HCT116 (cell line): ENCODE data around the gene NOL3. TPM values are rescaled to one million over a fixed set of nuclear protein-coding genes. Genes with fewer than 3 reads are reported as not detected.

Experiments used
- ATAC-seq: fragments of 200-7000 bp; cut with Tn5 transposase; 2 replicates; pipeline ENCODE4 v1.9.1; 2020; ENCODE audit warnings: mild to moderate bottlenecking, moderate library complexity
- BruUV-seq: library from RNA; stranded (reverse); fragments of 400-500 nt; replicated peaks from 2 replicates; lab custom pipeline; 2021; lab: Mats Ljungman, UMichigan
- CTCF ChIA-PET: fragments of 300-600 bp; sonication (Branson Sonifier 250); formaldehyde crosslinking; loops from one replicate; lab custom pipeline; 2021; ENCODE audit warnings: antibody characterized with exemption; lab: Charles Lee
- POLR2A ChIA-PET: fragments of 300-600, 350-600 bp; sonication (Branson Sonifier 250); formaldehyde crosslinking; loops from one replicate; lab custom pipeline; 2021; ENCODE audit warnings: antibody characterized with exemption; lab: Charles Lee
- RAD21 ChIA-PET, 2 experiments: fragments of 300-600 bp; sonication (Branson Sonifier 250); formaldehyde crosslinking; loops; one replicate each; lab custom pipeline; 2023; ENCODE audit warnings: low total read pairs in 2 of 2; ENCODE audit not compliant: uncharacterized antibody in 2 of 2, unreplicated experiment in 2 of 2, low non-redundant PET in 1 of 2; lab: Charles Lee
- DNase-seq: peaks from one replicate; pipeline ENCODE4 v3.0.0-alpha.2; 2010; ENCODE audit warnings: low read depth, low spot score
- H2AFZ ChIP-seq: fragments of 200-600 bp; shearing (Covaris generic), sonication (generic); 2 replicates; pipeline ENCODE4 v1.6.1; 2017; ENCODE audit warnings: low read depth, mixed run types, mixed read lengths, antibody characterized with exemption, low read length; ENCODE audit not compliant: poor library complexity, severe bottlenecking
- H3K27ac ChIP-seq: 2 replicates; pipeline ENCODE4 v1.5.1; 2012; ENCODE audit warnings: low read depth, low read length
- H3K27me3 ChIP-seq: fragments of 200-600 bp; sonication (generic); 2 replicates; pipeline ENCODE4 v1.6.1; 2016; ENCODE audit warnings: mixed run types, low read length, mixed read lengths; ENCODE audit not compliant: insufficient read depth
- H3K36me3 ChIP-seq, 2 experiments: fragments of 200-500 bp in 1 of 2; fragments of 200-600 bp in 1 of 2; sonication (Bioruptor generic) in 1 of 2; sonication (generic) in 1 of 2; 2 replicates each; pipeline versions ENCODE4 v1.5.1 to v1.6.1; 2014 to 2016; ENCODE audit warnings: low read length in 2 of 2, inconsistent platforms in 1 of 2, mixed read lengths in 1 of 2, mixed run types in 1 of 2; ENCODE audit not compliant: insufficient read depth in 2 of 2, control insufficient read depth in 1 of 2
- H3K4me1 ChIP-seq, 2 experiments: fragments of 200-600 bp in 1 of 2; sonication (generic) in 1 of 2; 2 replicates each; pipeline versions ENCODE4 v1.5.1 to v1.6.1; 2012 to 2017; ENCODE audit warnings: low read length in 2 of 2, inconsistent platforms in 1 of 2, mild to moderate bottlenecking in 1 of 2, mixed read lengths in 1 of 2, mixed run types in 1 of 2, moderate library complexity in 1 of 2; ENCODE audit not compliant: insufficient read depth in 2 of 2, control insufficient read depth in 1 of 2
- H3K4me2 ChIP-seq: fragments of 200-600 bp; sonication (generic); 2 replicates; pipeline ENCODE4 v1.6.1; 2017; ENCODE audit warnings: mixed run types, low read length, mixed read lengths
- H3K4me3 ChIP-seq, 2 experiments: fragments of 200-600 bp in 1 of 2; sonication (generic) in 1 of 2; replicated peaks in 1 of 2; 2 replicates each; pipeline ENCODE4 v1.5.1; 2011 to 2016; ENCODE audit warnings: low read length in 2 of 2, control low read depth in 1 of 2, low read depth in 1 of 2, mild to moderate bottlenecking in 1 of 2, mixed read lengths in 1 of 2, mixed run types in 1 of 2
- H3K79me2 ChIP-seq: fragments of 200-600 bp; sonication (generic); 2 replicates; pipeline ENCODE4 v1.6.1; 2017; ENCODE audit warnings: mild to moderate bottlenecking, mixed run types, low read length, moderate library complexity, mixed read lengths; ENCODE audit not compliant: insufficient read depth
- H3K9ac ChIP-seq: fragments of 200-600 bp; sonication (generic); 2 replicates; pipeline ENCODE4 v1.6.1; 2016; ENCODE audit warnings: low read length, mixed read lengths
- H3K9me2 ChIP-seq: fragments of 200-600 bp; sonication (generic), shearing (Covaris generic); 2 replicates; pipeline ENCODE4 v1.6.1; 2017; ENCODE audit warnings: mixed run types, mild to moderate bottlenecking, moderate library complexity; ENCODE audit not compliant: insufficient read depth
- H3K9me3 ChIP-seq, 2 experiments: fragments of 200-500 bp in 1 of 2; fragments of 200-600 bp in 1 of 2; sonication (Bioruptor generic) in 1 of 2; sonication (generic) in 1 of 2; 2 replicates each; pipeline ENCODE4 v1.6.1; 2014 to 2017; ENCODE audit warnings: low read length in 2 of 2, mixed read lengths in 2 of 2, inconsistent platforms in 1 of 2, low read depth in 1 of 2, mild to moderate bottlenecking in 1 of 2, mixed run types in 1 of 2, moderate library complexity in 1 of 2; ENCODE audit not compliant: control insufficient read depth in 1 of 2, insufficient read depth in 1 of 2
- H4K20me1 ChIP-seq: fragments of 200-600 bp; sonication (generic), shearing (Covaris generic); 2 replicates; pipeline ENCODE4 v1.6.1; 2017; ENCODE audit warnings: mixed run types, mild to moderate bottlenecking, moderate library complexity; ENCODE audit not compliant: insufficient read depth
- ATF3 ChIP-seq: IDR thresholded peaks from 2 replicates; pipeline ENCODE4 v1.6.1; 2012
- CEBPB ChIP-seq: IDR thresholded peaks from 2 replicates; pipeline ENCODE4 v1.6.1; 2012; ENCODE audit warnings: low read depth
- ELF1 ChIP-seq: IDR thresholded peaks from 2 replicates; pipeline ENCODE4 v1.6.1; 2012; ENCODE audit warnings: low read depth, borderline replicate concordance
- FOSL1 ChIP-seq: IDR thresholded peaks from 2 replicates; pipeline ENCODE4 v1.6.1; 2012; ENCODE audit warnings: low read depth
- JUND ChIP-seq: IDR thresholded peaks from 2 replicates; pipeline ENCODE4 v1.6.1; 2012
- POLR2A ChIP-seq: IDR thresholded peaks from 2 replicates; pipeline ENCODE4 v1.7.0; 2011; ENCODE audit warnings: borderline replicate concordance; ENCODE audit not compliant: insufficient read depth, insufficient read length; ENCODE audit errors: extremely low read depth
- POLR2AphosphoS5 ChIP-seq: IDR thresholded peaks from 2 replicates; pipeline ENCODE4 v1.6.1; 2011; ENCODE audit warnings: mild to moderate bottlenecking, low read depth, low read length, moderate library complexity
- SRF ChIP-seq: IDR thresholded peaks from 2 replicates; pipeline ENCODE4 v1.6.1; 2012; ENCODE audit warnings: low read depth
- TCF7L2 ChIP-seq: IDR thresholded peaks from 2 replicates; pipeline ENCODE4 v1.7.0; 2011; ENCODE audit warnings: borderline replicate concordance, inconsistent platforms; ENCODE audit not compliant: insufficient read depth, insufficient read length; ENCODE audit errors: extremely low read depth
- YY1 ChIP-seq: IDR thresholded peaks from 2 replicates; pipeline ENCODE4 v1.6.1; 2011; ENCODE audit warnings: low read length, low read depth, moderate library complexity, mild to moderate bottlenecking; ENCODE audit not compliant: insufficient replicate concordance; ENCODE audit errors: extremely low read depth
- ZFX ChIP-seq: fragments of 450-650 bp; IDR thresholded peaks from 2 replicates; pipeline ENCODE4 v1.6.1; 2017
- intact Hi-C: fragments of 100-400 bp; cut with micrococcal nuclease; formaldehyde crosslinking; loops from 2 replicates; pipeline ENCODE4 v1.10.0; 2022
- total RNA-seq: library from RNA; stranded (reverse); gene quantifications from one replicate; pipeline ENCODE4 v1.2.1, GENCODE V29; 2021; ENCODE audit not compliant: unreplicated experiment

The NOL3 gene
- total RNA-seq, 1 experiment from 2014 or later = 54.0 TPM

- no peak for ATAC-seq
- intact Hi-C loops = no loop called here
Observed at GRCh38 chr16:67192781-67193361, 22.5 kb downstream of the NOL3 start.

GRCh38 chr16:67193536-67193935 lies 23.2 kb downstream of the NOL3 start:
- CTCF ChIA-PET = no interaction called here
- POLR2A ChIA-PET = no interaction called here
- no peaks in the 10 kb centered on the region; the same call in 1 of the 2 replicates for H4K20me1 ChIP-seq
- peak overlapping the region; percentile 85 for H3K9ac ChIP-seq
- ATAC-seq (no peak), DNase-seq (no peak)
- H3K4me3 ChIP-seq = peak overlapping the region; percentile 87 to 91
- peak overlapping the region; percentile 84; the same call in 1 of the 2 replicates for H3K27ac ChIP-seq
- peak overlapping the region; percentile 95 for H3K4me2 ChIP-seq
- intact Hi-C loops = no loop called here
- H2AFZ ChIP-seq = no peak overlapping the region
- RAD21 ChIA-PET = no interaction called here
- no TSS peak for BruUV-seq
- H3K9me3 ChIP-seq = no peaks in the 10 kb centered on the region
- TF ChIP-seq CEBPB (no peak), ZFX (no peak)
- no peaks in the 10 kb centered on the region for H3K9me2 ChIP-seq
- H3K36me3 ChIP-seq = peaks cover 24 to 40% of the 10 kb centered on the region in 2 experiments; a peak in 3 of 4 replicates
- peaks cover 53% of the 10 kb centered on the region for H3K79me2 ChIP-seq
- H3K27me3 ChIP-seq = no peaks in the 10 kb centered on the region
- H3K4me1 ChIP-seq = peaks cover 20 to 33% of the 10 kb centered on the region in 2 experiments

More at GRCh38 chr16:67192781-67193361, 22.5 kb downstream of the NOL3 start:
- Histone ChIP-seq H3K9me2 (no peaks in the 10 kb centered on the region), H3K9me3 (no peaks in the 10 kb centered on the region), H3K27ac (peak overlapping the region; percentile 84), H3K4me2 (peak overlapping the region; percentile 95), H3K79me2 (peaks cover 53% of the 10 kb centered on the region), H4K20me1 (no peaks in the 10 kb centered on the region; the same call in 1 of the 2 replicates), H3K27me3 (no peaks in the 10 kb centered on the region), H3K4me1 (peaks cover 14 to 26% of the 10 kb centered on the region in 2 experiments; a peak in 3 of 4 replicates), H3K9ac (peak overlapping the region; percentile 85), H2AFZ (no peak overlapping the region), H3K36me3 (peaks cover 24 to 40% of the 10 kb centered on the region in 2 experiments; a peak in 3 of 4 replicates), H3K4me3 (peak overlapping the region; percentile 87 to 91)
- DNase-seq = no peak
- BruUV-seq = no TSS peak
- TF ChIP-seq TCF7L2 = no peak
- TF ChIP-seq JUND = no peak
- no peak for TF ChIP-seq POLR2A
- no peak for TF ChIP-seq FOSL1
- no peak for TF ChIP-seq YY1
- no peak for TF ChIP-seq POLR2AphosphoS5
- TF ChIP-seq ELF1 = no peak
- TF ChIP-seq ATF3 = no peak
- TF ChIP-seq SRF = no peak
- CTCF ChIA-PET = interaction anchor here (1.2 kb wide), 1 partner anchor 13 kb away, joined by 3 read pairs; no protein-coding TSS in a partner anchor
- POLR2A ChIA-PET = no interaction called here
- RAD21 ChIA-PET = no interaction called here
